ENCODE data around the gene KCNMB2.

Gene KCNMB2

DNA sequence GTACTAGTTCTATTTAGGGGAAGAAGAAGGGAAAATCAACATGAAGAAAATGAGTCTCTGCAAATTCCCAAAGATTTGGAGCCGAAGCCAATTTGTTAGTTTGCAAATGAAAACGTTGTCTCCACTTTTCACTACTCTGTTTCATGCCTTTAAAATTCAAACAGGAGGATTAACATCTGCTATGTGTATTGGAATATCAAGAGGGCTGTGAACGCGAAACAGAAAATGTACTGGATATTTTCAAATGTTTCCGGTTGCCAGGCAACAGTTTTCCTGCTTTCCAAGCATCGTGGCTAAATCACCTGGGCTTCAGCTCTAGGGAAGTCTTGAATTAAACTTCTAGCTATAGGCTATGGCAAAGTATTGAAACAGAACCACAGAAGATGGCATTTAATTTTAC, 172.8 kb downstream of the KCNMB2 start:
- no peak for DNase-seq (ENCODE audit: low read depth)
- TF ChIP-seq, protein P1, sequence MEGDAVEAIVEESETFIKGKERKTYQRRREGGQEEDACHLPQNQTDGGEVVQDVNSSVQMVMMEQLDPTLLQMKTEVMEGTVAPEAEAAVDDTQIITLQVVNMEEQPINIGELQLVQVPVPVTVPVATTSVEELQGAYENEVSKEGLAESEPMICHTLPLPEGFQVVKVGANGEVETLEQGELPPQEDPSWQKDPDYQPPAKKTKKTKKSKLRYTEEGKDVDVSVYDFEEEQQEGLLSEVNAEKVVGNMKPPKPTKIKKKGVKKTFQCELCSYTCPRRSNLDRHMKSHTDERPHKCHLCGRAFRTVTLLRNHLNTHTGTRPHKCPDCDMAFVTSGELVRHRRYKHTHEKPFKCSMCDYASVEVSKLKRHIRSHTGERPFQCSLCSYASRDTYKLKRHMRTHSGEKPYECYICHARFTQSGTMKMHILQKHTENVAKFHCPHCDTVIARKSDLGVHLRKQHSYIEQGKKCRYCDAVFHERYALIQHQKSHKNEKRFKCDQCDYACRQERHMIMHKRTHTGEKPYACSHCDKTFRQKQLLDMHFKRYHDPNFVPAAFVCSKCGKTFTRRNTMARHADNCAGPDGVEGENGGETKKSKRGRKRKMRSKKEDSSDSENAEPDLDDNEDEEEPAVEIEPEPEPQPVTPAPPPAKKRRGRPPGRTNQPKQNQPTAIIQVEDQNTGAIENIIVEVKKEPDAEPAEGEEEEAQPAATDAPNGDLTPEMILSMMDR (IDR thresholded peaks at IDR 0.05; ENCODE audit: insufficient read depth, low read depth, low read length, missing control alignments), result no peak
- H3K4me3 ChIP-seq (ENCODE audit: low read depth, low read length), result no peak overlapping the region

DNA sequence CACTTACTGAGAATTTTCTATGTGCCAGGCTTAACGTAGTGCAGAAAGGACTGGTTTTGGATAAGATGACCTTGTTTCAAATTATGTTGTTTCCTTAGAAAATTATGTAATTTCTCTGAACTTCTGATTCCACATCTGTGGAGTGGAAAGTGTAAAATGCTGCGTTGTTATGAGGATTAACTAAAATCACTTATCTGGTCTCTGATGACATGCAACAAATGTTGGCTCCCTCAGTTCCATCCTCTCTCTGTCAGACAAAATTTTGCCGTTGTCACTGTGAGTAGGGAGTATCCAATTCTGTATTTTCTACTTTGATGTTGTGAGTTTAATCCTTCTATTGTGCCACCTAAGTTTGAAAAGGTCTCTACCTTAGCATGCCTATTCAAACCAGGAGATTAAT, 175.5 kb downstream of the KCNMB2 start:
- no peak for DNase-seq (ENCODE audit: low read depth)
- TF ChIP-seq, protein P1 (IDR thresholded peaks at IDR 0.05; ENCODE audit: insufficient read depth, low read depth, low read length, missing control alignments), result no peak
- H3K4me3 ChIP-seq (ENCODE audit: low read depth, low read length), result no peak overlapping the region

GRCh38 chr3:178712247-178712646, 176.0 kb downstream of the KCNMB2 start:
- TF ChIP-seq, protein P1 (IDR thresholded peaks at IDR 0.05; ENCODE audit: insufficient read depth, low read depth, low read length, missing control alignments), result no peak
- no peak for DNase-seq (ENCODE audit: low read depth)
- no peak overlapping the region for H3K4me3 ChIP-seq (ENCODE audit: low read depth, low read length)

- TF ChIP-seq, protein P1 (IDR thresholded peaks at IDR 0.05; ENCODE audit: insufficient read depth, low read depth, low read length, missing control alignments), result no peak
- peak; percentile 33 for DNase-seq (ENCODE audit: low read depth)
- no peak overlapping the region for H3K4me3 ChIP-seq (ENCODE audit: low read depth, low read length)
Observed at GRCh38 chr3:178714925-178715832, 178.9 kb downstream of the KCNMB2 start.

DNA sequence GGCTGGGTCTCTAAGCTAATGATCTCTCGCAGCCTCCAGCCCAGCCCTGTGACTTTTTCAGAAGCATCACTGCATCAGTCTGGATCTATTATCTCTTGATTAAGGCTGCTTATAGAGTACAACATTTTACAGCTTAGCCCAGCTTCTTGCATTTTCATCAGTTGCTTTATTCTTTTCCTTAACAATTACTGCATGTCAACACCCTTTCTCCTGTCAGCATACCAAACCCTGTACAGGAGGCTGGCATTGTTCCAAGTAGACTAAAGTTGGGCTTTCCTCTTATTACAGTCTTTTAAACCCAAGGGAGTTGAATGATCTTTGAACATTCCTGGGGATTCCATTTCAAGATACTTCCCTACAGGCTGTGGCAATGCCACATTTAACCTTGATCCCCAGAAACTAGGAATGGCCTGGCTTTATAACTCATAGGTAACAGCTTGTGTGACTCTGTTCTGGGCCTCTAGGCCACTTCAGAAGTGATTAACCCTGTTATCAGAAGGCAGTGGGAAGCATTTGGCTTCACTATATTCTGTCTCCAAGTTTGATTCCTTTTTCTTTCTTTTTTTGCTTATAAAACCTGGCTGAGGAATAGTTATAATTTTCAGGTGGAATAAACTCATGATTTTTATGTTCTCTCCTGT, 182.9 kb downstream of the KCNMB2 start:
- DNase-seq (ENCODE audit: low read depth), result no peak
- TF ChIP-seq, protein P1 (IDR thresholded peaks at IDR 0.05; ENCODE audit: insufficient read depth, low read depth, low read length, missing control alignments), result no peak

DNA sequence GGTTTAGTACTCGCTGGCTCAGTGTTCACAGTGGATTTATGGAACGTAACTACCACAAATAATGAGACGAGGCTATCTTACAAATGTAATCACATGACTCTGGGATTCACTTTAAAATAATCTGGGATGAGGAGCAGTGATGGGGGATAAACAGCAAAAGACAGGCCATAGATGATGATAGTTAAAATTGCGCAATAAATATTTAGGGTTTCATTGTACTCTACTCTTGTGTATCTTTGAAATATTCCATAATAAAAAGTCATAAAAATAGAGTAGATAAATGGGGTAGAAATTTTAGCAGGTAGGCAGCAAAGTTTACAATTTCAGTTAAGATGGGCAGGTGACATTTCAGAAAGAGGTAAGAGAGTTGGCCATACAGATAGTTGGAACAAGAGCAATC, 196.6 kb downstream of the KCNMB2 start:
- TF ChIP-seq, protein P1 (IDR thresholded peaks at IDR 0.05; ENCODE audit: insufficient read depth, low read depth, low read length, missing control alignments), result no peak
- no peak for DNase-seq (ENCODE audit: low read depth)
- H3K4me3 ChIP-seq (ENCODE audit: low read depth, low read length), result no peak overlapping the region

More for the DNA sequence above, 182.9 kb downstream of the KCNMB2 start:
- H3K4me3 ChIP-seq (ENCODE audit: low read depth, low read length), result no peak overlapping the region
